ENCODE data around the gene CTSD. TPM values are rescaled to one million over a fixed set of nuclear protein-coding genes. Genes with fewer than 3 reads are reported as not detected.

The CTSD gene
- total RNA-seq, 3 donors from 2014 or later, result 74.9 to 101 (median 83.7) TPM

DNA sequence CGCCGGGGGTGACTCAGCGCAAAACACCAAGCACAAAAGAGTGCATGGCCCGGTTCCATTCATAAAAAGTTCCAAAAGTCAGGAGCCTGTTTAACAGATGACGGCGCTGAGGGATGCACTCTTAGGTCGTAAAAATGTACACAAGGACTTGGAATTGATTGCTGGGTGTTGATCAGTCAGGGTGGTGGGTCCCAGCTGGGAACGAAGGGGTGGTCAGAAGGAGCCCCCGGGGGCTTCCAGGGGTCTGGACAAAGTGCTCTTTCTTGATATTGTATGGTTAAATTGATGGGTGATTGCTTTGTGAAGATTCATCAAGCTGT is 34.1 kb downstream of the CTSD start:
- DNase-seq (no peak), ATAC-seq (no peak)
- no peaks in the 10 kb centered on the region for H3K9me3 Mint-ChIP-seq
- H3K4me3 Mint-ChIP-seq, result no peak overlapping the region
- H3K27me3 Mint-ChIP-seq (ENCODE audit: low read depth), result peaks cover 46% of the 10 kb centered on the region
- H3K36me3 Mint-ChIP-seq (ENCODE audit: insufficient read depth), result no peaks in the 10 kb centered on the region
- H3K4me1 Mint-ChIP-seq (ENCODE audit: low read depth), result peaks cover 28% of the 10 kb centered on the region

DNA sequence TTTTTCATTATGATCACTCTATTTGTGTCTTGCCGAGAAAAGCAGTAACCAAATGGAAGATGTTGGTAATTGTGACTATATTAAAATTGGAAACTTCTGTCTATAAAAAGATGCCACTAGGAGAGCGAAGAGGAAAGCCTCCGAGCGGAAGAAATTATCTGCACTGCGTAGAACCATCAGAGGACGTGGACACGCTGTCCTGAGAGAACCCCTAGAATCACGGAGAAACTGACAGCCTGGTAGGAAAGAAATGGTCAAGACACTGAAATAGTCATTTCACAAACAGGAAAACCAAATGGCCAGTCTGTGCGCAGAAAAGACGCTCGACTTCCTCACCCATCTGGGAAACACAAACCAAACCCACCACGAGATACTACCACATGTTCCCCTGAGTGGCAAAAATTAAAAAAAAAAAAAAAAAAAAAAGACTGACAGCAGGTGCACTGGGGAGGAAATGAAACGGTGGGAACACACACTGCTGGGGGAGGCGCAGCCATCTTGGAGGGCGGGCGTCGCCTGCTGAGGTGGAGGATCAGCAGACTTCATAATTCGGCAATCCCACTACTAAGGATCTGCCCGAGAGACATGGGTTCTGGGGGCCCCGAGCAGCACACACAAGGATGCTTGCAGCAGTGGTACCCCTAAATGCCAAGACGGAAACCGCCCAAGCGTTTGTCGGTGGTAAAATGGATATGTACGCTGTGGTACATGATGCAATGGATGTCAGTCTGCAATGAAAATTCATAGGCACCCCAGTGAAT is 34.6 kb downstream of the CTSD start:
- no peak for DNase-seq
- ATAC-seq, result peak; percentile 30 to 45
- Mint-ChIP-seq H3K27me3 (ENCODE audit: low read depth) (peaks cover 45% of the 10 kb centered on the region), H3K36me3 (ENCODE audit: insufficient read depth) (no peaks in the 10 kb centered on the region), H3K4me1 (ENCODE audit: low read depth) (peaks cover 26% of the 10 kb centered on the region), H3K4me3 (peak overlapping the region; percentile 16), H3K9me3 (no peaks in the 10 kb centered on the region)

DNA sequence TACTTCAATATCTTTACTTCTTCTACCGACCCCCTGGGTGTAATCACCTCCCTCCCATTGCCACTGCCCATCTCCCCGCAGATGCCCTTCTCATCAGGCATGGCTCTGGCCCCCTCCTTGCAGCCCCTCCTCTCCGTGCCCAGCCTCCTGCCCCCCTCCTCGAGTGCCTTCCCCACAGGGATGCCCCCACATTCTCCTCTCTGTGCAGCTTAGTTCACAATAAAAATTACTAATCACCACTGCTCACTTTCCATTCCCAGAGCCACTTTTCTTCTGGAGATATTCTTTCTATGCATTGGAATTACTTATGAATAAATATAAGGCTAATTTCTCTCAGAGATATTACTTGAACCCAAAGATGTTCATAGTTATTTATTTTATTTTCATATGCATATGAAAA is 35.4 kb downstream of the CTSD start:
- DNase-seq, result no peak
- Mint-ChIP-seq H3K4me3 (no peak overlapping the region), H3K4me1 (ENCODE audit: low read depth) (peaks cover 20% of the 10 kb centered on the region), H3K36me3 (ENCODE audit: insufficient read depth) (no peaks in the 10 kb centered on the region), H3K9me3 (no peaks in the 10 kb centered on the region), H3K27me3 (ENCODE audit: low read depth) (peaks cover 38% of the 10 kb centered on the region)
- no peak for ATAC-seq

DNA sequence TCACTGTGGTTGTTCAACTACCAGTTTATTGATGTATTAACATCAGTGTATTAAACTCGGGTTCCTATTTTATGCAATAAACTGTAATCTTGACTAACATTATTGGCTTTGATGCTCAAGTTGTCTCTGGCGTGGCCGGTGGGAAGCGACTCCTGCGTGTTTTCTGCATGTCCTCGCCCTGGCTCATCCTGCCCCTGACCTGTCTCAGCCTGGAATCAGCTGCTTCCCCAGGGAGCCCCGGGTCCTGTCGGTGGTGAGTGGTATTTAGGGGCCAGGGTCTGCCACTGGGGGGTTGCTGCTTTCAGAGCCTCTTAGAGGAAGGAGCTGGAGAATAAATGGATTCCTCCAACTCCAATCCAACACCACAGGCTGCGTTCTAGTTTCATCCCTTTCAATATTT is 35.9 kb downstream of the CTSD start:
- H3K36me3 Mint-ChIP-seq (ENCODE audit: insufficient read depth), result no peaks in the 10 kb centered on the region
- H3K27me3 Mint-ChIP-seq (ENCODE audit: low read depth), result peaks cover 40% of the 10 kb centered on the region
- peaks cover 20% of the 10 kb centered on the region for H3K4me1 Mint-ChIP-seq (ENCODE audit: low read depth)
- H3K4me3 Mint-ChIP-seq, result no peak overlapping the region
- no peaks in the 10 kb centered on the region for H3K9me3 Mint-ChIP-seq
- DNase-seq (no peak), ATAC-seq (no peak)

DNA sequence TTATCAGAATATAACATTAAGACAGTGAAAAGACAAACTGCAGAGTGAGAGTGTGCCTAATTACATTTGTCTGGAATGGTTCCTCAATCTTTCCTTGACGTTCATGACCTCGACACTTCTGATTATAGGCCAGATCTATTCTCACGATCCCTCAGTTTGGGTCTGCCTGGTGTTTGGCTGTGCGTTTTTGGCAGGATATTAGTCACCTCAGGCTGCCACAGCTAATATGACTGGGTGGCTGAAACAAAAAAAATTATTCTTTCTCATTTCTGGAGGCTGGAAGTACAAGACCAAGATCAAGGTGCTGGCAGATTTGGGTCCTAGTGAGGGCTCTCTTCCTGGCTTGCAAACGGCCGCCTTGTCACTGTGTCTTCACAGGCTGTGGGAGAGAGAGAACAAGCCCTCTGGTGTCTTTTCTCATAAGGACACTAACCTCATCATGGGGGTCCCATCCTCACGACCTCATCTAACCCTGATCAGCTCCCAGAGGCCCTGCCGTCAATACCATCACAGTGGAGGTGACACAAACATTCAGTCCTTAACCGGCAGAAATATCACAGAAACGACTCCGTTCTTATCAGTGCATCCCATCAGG is 36.5 kb downstream of the CTSD start:
- ATAC-seq, result peak; percentile 10 to 63
- H3K9me3 Mint-ChIP-seq, result no peaks in the 10 kb centered on the region
- no peaks in the 10 kb centered on the region for H3K36me3 Mint-ChIP-seq (ENCODE audit: insufficient read depth)
- H3K27me3 Mint-ChIP-seq (ENCODE audit: low read depth), result peaks cover 39% of the 10 kb centered on the region
- no peak for DNase-seq
- peaks cover 20% of the 10 kb centered on the region for H3K4me1 Mint-ChIP-seq (ENCODE audit: low read depth)
- H3K4me3 Mint-ChIP-seq, result no peak overlapping the region

DNA sequence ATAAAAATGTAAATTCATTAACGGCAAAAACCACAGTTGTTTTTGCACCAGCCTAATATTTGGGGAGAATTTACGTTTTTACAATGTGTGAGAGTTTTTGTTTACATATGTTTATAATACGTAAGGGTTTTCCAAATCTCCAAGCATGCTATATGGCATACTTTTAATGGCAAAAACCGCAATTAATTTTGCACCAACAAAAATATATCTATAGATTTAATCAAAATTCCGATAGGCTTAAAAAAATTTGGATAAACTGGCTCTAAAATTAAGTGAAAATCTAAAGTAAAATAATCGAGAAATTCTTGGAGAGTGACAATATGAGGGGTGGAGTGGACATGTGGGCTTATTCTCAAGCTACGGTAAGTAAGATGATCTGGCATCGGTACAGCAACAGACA is 43.9 kb downstream of the CTSD start:
- no peaks in the 10 kb centered on the region for H3K4me1 Mint-ChIP-seq (ENCODE audit: low read depth)
- H3K27me3 Mint-ChIP-seq (ENCODE audit: low read depth), result peaks cover 2% of the 10 kb centered on the region
- H3K4me3 Mint-ChIP-seq, result no peak overlapping the region
- H3K36me3 Mint-ChIP-seq (ENCODE audit: insufficient read depth), result no peaks in the 10 kb centered on the region
- ATAC-seq, result no peak
- DNase-seq, result no peak
- H3K9me3 Mint-ChIP-seq, result no peaks in the 10 kb centered on the region

DNA sequence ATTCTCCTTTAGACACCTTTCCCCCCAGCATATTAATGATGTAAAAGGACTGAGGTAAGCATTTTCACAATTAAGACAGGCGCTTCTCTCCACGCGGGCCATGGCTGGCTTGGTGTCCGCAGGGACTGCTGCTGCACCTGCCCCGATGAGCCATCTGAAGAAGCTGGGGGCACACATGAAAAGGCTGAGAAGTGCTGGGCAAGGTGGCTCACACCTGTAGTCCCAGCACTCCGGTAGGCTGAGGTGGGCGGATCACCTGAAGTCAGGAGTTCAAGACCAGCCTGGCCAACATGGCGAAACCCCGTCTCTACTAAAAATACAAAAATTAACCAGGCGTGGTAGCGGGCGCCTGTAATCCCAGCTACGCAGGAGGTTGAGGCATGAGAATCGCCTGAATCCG is 45.4 kb downstream of the CTSD start:
- peaks cover 2% of the 10 kb centered on the region for H3K27me3 Mint-ChIP-seq (ENCODE audit: low read depth)
- no peaks in the 10 kb centered on the region for H3K4me1 Mint-ChIP-seq (ENCODE audit: low read depth)
- no peak for DNase-seq
- H3K36me3 Mint-ChIP-seq (ENCODE audit: insufficient read depth), result no peaks in the 10 kb centered on the region
- H3K9me3 Mint-ChIP-seq, result no peaks in the 10 kb centered on the region
- no peak for ATAC-seq
- no peak overlapping the region for H3K4me3 Mint-ChIP-seq

DNA sequence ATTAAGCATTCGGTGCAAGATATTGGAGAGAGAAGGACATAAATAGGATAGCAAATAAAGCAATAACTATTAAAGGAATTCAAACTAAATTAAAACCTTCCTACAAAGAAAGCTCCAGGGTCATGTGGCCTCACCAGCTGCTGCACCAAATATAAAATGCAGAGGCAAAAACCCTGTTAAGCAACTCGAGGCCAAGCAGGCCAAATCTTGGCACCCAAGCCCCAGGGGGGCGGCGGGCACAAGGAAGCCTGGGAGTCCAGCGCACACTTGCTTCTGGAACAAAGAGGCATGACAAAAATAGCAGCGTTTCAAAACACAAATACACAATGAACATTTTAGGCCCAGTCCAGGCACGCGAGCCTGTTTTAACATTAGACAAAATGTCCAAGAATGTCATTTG is 46.0 kb downstream of the CTSD start:
- Mint-ChIP-seq H3K9me3 (no peaks in the 10 kb centered on the region), H3K4me1 (ENCODE audit: low read depth) (no peaks in the 10 kb centered on the region), H3K4me3 (no peak overlapping the region), H3K27me3 (ENCODE audit: low read depth) (peaks cover under 1% of the 10 kb centered on the region), H3K36me3 (ENCODE audit: insufficient read depth) (no peaks in the 10 kb centered on the region)
- ATAC-seq, result no peak
- DNase-seq, result no peak

DNA sequence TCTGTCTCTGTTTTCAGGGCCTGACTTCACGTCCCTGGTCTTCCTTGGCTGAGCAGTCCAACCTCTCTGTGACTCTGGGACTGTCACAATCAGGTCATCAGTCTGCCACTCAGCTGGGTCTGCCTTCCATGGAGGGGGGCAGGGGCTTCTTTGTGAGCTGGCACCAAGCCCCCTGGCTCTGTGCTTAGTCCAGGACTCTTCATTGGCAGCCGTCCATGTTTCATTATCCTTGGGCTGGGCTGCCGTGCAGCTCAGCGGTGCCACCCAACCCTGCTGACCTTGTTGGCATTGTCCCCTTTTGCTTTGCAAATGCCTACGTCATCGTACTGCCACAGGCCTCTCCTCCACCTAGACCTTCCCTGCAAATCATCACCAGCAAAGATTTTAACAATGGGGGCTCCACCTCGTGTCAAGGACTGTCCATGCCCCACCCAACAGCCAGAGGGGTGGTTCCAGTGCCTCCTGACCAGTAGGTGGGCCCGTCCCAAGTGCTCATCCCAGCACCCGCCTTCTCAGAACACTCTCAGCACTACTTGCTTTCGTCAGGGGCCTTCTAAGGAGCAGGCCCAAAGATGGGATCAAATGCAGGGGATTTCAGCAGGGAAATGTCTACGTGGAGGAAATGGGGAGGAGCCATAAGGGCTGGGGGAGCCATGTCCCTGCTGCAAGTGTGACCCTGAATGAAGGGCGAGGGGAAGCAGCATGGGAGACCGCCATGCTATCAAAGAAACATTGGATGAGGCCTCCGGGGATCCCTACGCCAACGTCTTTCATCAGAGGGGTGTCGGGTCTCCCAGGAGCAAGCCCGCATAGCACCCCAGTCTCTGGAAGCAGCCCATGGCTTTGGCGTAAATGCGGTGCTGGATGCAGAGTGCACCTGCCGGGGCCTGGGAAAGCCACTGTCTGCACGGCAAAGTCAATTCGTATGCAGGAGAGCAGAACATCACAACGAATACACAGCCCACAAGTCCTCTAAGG is 48.5 kb downstream of the CTSD start:
- no peak for ATAC-seq
- H3K27me3 Mint-ChIP-seq (ENCODE audit: low read depth), result peaks cover 3% of the 10 kb centered on the region
- H3K9me3 Mint-ChIP-seq, result no peaks in the 10 kb centered on the region
- no peaks in the 10 kb centered on the region for H3K36me3 Mint-ChIP-seq (ENCODE audit: insufficient read depth)
- H3K4me1 Mint-ChIP-seq (ENCODE audit: low read depth), result no peaks in the 10 kb centered on the region
- no peak overlapping the region for H3K4me3 Mint-ChIP-seq
- no peak for DNase-seq

DNA sequence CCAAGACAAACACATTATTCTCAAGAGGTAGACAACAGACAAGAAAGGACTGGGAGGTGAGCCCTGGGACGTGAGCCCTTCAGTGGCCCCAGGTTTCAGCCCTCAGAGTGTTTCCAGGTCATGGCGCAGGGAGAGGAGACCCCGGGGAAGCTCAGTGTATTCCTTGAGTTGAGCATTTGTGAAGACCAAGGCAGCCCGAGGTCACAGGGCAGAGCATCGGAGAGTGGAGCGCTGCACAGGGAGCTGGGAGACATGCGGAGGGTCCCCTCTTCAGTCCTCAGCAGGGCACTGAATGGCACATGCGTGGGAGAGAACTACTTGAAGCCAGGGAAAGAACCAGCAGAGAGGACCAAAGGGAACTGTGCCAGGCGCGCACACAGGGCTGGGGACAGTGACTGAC is 55.0 kb downstream of the CTSD start:
- ATAC-seq (no peak), DNase-seq (no peak)
- H3K9me3 Mint-ChIP-seq, result no peaks in the 10 kb centered on the region
- H3K4me3 Mint-ChIP-seq, result no peak overlapping the region
- peaks cover 9% of the 10 kb centered on the region for H3K27me3 Mint-ChIP-seq (ENCODE audit: low read depth)
- no peaks in the 10 kb centered on the region for H3K4me1 Mint-ChIP-seq (ENCODE audit: low read depth)
- no peaks in the 10 kb centered on the region for H3K36me3 Mint-ChIP-seq (ENCODE audit: insufficient read depth)

DNA sequence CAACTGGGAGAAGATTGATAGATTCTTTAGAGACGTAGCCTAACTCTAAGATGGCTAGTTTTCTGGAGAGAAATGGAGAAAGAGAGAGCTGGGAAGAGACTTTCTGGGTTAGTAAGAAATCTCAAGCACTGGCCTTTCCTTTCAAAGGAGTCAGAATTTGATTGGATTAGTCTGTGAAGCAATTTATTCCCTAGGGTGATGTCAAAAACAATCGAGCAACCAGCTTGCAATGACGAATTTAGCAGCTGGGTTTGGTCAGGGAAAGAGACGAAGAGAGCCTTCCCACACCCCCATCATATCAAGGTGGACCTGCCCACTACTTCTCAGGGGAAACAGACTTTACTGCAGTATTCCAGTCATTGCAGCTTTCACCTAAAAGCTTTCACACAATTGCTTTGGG is 56.0 kb downstream of the CTSD start:
- peaks cover 13% of the 10 kb centered on the region for H3K27me3 Mint-ChIP-seq (ENCODE audit: low read depth)
- ATAC-seq (no peak), DNase-seq (no peak)
- H3K9me3 Mint-ChIP-seq, result no peaks in the 10 kb centered on the region
- no peak overlapping the region for H3K4me3 Mint-ChIP-seq
- H3K4me1 Mint-ChIP-seq (ENCODE audit: low read depth), result no peaks in the 10 kb centered on the region
- H3K36me3 Mint-ChIP-seq (ENCODE audit: insufficient read depth), result no peaks in the 10 kb centered on the region

DNA sequence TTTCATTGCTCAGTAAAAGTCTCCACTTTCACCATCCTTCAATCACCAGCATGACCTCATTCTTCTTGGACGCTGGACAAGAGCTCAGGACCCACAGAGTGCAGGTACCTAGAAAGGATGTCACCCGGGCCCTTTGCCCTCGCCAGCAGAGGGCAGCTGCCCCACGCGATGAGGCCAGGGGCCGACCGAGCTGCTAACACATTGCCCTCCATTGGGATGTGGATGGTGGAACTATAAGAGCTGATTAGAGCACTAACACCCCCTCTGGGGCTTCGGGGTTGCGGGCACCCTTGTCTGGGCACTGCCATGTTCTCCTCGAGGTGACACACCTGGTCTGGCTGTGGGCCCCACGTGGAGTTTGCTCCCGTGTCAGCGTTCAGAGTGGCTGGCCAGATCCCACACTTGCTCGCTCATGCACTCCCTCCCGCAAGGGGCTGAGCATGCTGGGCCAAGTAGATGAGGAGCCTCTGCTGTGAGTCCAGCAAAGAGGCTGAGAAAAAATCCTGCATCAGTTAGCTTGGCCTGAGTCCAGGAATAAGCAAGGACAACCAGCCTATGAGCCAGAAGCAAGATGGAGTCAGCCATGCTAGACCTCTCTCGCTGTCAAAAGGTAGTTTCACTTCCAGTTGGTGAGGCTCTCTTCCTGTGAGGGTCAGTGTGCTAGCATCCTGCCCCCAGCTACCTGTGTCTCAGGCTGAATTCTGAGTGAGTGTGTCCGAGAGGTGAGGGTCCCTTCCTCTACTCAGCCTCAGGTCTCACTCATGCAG is 56.9 kb downstream of the CTSD start:
- H3K4me3 Mint-ChIP-seq, result no peak overlapping the region
- H3K4me1 Mint-ChIP-seq (ENCODE audit: low read depth), result no peaks in the 10 kb centered on the region
- peaks cover 4% of the 10 kb centered on the region for H3K9me3 Mint-ChIP-seq
- H3K36me3 Mint-ChIP-seq (ENCODE audit: insufficient read depth), result no peaks in the 10 kb centered on the region
- H3K27me3 Mint-ChIP-seq (ENCODE audit: low read depth), result peaks cover 13% of the 10 kb centered on the region
- no peak for ATAC-seq
- DNase-seq, result no peak

DNA sequence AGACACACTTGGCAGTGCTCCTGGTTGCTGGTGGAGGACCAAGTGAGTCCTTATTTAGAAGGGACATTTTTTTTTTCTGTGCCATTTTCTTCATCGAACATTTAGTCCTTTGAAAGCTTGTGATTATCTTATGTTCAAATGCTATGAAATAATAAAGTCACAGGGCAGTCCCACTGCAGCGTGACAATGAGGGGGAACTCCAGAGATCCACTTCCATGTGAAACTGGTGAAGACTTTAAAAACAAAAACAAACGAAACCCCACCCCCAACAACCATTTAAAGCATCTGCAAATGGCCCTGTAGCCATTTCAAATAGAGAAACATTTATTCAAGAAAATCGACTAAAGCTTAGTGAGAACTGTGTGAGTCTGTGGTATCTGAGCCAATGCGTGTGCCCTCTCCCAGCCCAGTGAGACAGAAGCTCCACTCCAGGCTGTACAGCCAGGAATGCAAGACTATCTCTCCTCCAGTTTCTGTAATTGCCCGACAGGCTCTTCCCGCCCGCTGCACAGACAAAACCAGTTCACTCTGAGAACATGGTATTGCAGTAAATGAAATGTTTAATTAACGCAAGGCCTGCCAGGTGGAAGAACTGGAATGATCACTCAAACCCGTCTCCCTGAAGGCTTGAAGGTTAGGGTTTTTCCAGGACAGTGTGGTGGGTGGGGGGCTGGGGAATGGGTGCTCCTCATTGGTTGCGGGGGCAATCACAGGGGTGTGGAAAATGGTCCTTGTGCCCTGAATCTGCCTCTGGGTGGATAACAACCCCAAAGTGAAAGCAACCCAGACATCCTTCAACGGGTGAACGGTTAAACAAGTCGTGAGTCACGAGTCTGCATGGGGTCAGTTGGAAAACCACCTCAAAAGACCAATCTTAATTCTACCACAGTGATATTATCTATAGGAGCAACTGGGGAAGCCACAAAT is 58.3 kb downstream of the CTSD start:
- H3K27me3 Mint-ChIP-seq (ENCODE audit: low read depth), result peaks cover 14% of the 10 kb centered on the region
- DNase-seq (no peak), ATAC-seq (no peak)
- H3K36me3 Mint-ChIP-seq (ENCODE audit: insufficient read depth), result no peaks in the 10 kb centered on the region
- H3K4me1 Mint-ChIP-seq (ENCODE audit: low read depth), result peaks cover 12% of the 10 kb centered on the region
- peaks cover 10% of the 10 kb centered on the region for H3K9me3 Mint-ChIP-seq
- H3K4me3 Mint-ChIP-seq, result no peak overlapping the region

Measured in activated T-cell treated with anti-CD3 and anti-CD28 coated beads, Interleukin-2, amount 50 U/mL, for 4 hours (primary cell).